ENCODE data around the gene PNMA8A. TPM values are rescaled to one million over a fixed set of nuclear protein-coding genes. Genes with fewer than 3 reads are reported as not detected.

PNMA8A gene
- total RNA-seq, 1 experiment from 2014 or later: not detected

DNA sequence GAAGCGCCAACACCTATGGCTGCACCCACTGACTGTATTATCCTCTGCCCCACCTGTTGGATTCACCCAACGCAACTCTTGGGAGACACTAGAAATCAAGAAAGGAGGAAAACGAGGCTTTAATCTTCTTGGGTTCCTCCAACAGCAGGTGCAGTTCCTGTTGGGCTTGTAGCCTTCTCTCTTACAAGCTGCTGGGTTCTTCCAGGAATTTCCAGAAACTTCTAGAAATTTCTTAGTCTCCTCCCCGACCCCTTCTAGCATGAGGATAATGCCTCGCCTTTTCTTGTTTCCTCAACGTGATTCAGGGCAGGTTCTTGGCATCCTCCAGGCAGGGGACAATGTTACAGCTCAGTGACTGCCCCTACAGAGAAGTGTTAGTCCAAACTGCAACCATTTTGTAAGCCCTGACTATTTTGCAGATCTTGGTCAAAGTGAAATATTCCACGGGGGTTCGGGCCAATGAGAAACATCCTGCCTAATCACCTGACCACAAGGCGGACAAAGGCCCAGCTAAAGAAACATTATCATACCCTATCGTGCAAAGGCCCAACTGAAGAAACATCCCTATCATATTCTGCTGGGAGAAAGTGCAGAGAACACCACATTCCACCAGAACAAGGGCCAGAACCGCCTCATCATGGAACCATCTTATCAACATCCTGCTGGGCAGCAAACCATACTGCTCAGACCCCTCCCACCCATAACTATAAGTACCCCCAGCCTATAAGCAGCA, 614 bp upstream of the PNMA8A start:
- no peak for ATAC-seq
- Histone ChIP-seq H3K9me3 (ENCODE audit: control insufficient read depth in 1 of 2, insufficient read depth in 1 of 2, low read depth in 1 of 2, low read length in 2 of 2) (no peaks in the 10 kb centered on the region), H2AFZ (ENCODE audit: low read depth, low read length, poor library complexity, severe bottlenecking) (no peak overlapping the region), H3K27me3 (ENCODE audit: insufficient read depth, low read length) (no peaks in the 10 kb centered on the region), H4K20me1 (ENCODE audit: insufficient read depth) (no peaks in the 10 kb centered on the region), H3K4me1 (ENCODE audit: control insufficient read depth in 1 of 2, insufficient read depth in 2 of 2, low read length in 2 of 2) (no peaks in the 10 kb centered on the region), H3K79me2 (ENCODE audit: insufficient read depth, low read length) (no peaks in the 10 kb centered on the region), H3K4me3 (replicated peaks in 1 of 2; ENCODE audit: low read depth in 1 of 2, low read length in 2 of 2) (no peak overlapping the region), H3K9ac (ENCODE audit: low read length) (no peak overlapping the region), H3K27ac (ENCODE audit: low read depth, low read length) (no peak overlapping the region), H3K4me2 (ENCODE audit: low read length) (no peak overlapping the region), H3K36me3 (ENCODE audit: control insufficient read depth in 1 of 2, insufficient read depth in 2 of 2, low read length in 2 of 2) (no peaks in the 10 kb centered on the region), H3K9me2 (ENCODE audit: insufficient read depth) (no peaks in the 10 kb centered on the region)
- TF ChIP-seq ZFX (IDR thresholded peaks at IDR 0.05) (no peak), CBX3 (IDR thresholded peaks at IDR 0.05; ENCODE audit: low read depth) (no peak)
- TF ChIP-seq, protein P1, sequence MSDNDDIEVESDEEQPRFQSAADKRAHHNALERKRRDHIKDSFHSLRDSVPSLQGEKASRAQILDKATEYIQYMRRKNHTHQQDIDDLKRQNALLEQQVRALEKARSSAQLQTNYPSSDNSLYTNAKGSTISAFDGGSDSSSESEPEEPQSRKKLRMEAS (IDR thresholded peaks at IDR 0.05): no peak
- ChIA-PET RAD21 (ENCODE audit: low non-redundant PET in 1 of 2, low total read pairs in 2 of 2, uncharacterized antibody in 2 of 2, unreplicated experiment in 2 of 2) (no interaction called here), CTCF (no interaction called here), POLR2A (no interaction called here)
- no TSS peak for BruUV-seq (replicated peaks)
- intact Hi-C loops (cut with micrococcal nuclease): no loop called here
- DNase-seq (ENCODE audit: low read depth, low spot score): no peak

DNA sequence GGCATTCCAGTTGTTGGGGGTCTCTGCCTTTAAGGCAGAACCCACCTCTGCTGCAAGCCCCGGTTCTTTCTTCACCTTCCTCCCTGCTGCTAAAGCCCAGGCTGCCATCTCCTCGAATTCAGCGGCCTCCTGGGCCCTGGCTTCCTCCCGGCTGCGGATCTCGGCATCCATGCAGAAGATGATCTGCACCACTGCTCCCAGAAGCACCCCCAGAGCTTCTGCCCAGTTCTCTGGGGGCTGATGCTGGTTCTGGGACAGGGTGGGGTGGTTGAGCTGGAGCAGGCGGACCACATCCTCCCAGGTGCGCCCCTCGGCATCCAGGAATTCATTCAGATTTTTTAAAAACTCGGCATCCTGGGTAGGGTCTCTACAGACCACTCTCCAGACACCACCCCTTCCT, 987 bp downstream of the PNMA8A start:
- intact Hi-C loops (cut with micrococcal nuclease): no loop called here
- 0 out of 2 replicates have a peak, but pooled peaks cover 7% of the 10 kb centered on the region for H3K27me3 ChIP-seq (ENCODE audit: insufficient read depth, low read length)
- H4K20me1 ChIP-seq (ENCODE audit: insufficient read depth): no peaks in the 10 kb centered on the region
- H3K9me3 ChIP-seq (ENCODE audit: control insufficient read depth in 1 of 2, insufficient read depth in 1 of 2, low read depth in 1 of 2, low read length in 2 of 2): no peaks in the 10 kb centered on the region
- no peak overlapping the region for H3K4me3 ChIP-seq (replicated peaks in 1 of 2; ENCODE audit: low read depth in 1 of 2, low read length in 2 of 2)
- no peak for TF ChIP-seq CEBPB (IDR thresholded peaks at IDR 0.05; ENCODE audit: low read depth)
- no peak for TF ChIP-seq CBX3 (IDR thresholded peaks at IDR 0.05; ENCODE audit: low read depth)
- TF ChIP-seq FOSL1 (IDR thresholded peaks at IDR 0.05; ENCODE audit: low read depth): no peak
- no peak for TF ChIP-seq SRF (IDR thresholded peaks at IDR 0.05; ENCODE audit: low read depth)
- no peak for TF ChIP-seq RAD21 (IDR thresholded peaks at IDR 0.05; ENCODE audit: low read depth)
- no peak for TF ChIP-seq YY1 (IDR thresholded peaks at IDR 0.05; ENCODE audit: extremely low read depth, insufficient replicate concordance, low read depth, low read length)
- no peak for TF ChIP-seq JUND (IDR thresholded peaks at IDR 0.05)
- no peaks in the 10 kb centered on the region for H3K36me3 ChIP-seq (ENCODE audit: control insufficient read depth in 1 of 2, insufficient read depth in 2 of 2, low read length in 2 of 2)
- RAD21 ChIA-PET (ENCODE audit: low non-redundant PET in 1 of 2, low total read pairs in 2 of 2, uncharacterized antibody in 2 of 2, unreplicated experiment in 2 of 2): no interaction called here
- DNase-seq (ENCODE audit: low read depth, low spot score) (no peak), ATAC-seq (no peak)
- no peaks in the 10 kb centered on the region for H3K4me1 ChIP-seq (ENCODE audit: control insufficient read depth in 1 of 2, insufficient read depth in 2 of 2, low read length in 2 of 2)
- no peak overlapping the region for H3K4me2 ChIP-seq (ENCODE audit: low read length)
- no peak overlapping the region for H3K9ac ChIP-seq (ENCODE audit: low read length)
- CTCF ChIA-PET: no interaction called here
- no peak overlapping the region for H2AFZ ChIP-seq (ENCODE audit: low read depth, low read length, poor library complexity, severe bottlenecking)
- no TSS peak for BruUV-seq (replicated peaks)
- no peak overlapping the region for H3K27ac ChIP-seq (ENCODE audit: low read depth, low read length)
- POLR2A ChIA-PET: no interaction called here
- no peaks in the 10 kb centered on the region for H3K79me2 ChIP-seq (ENCODE audit: insufficient read depth, low read length)
- no peaks in the 10 kb centered on the region for H3K9me2 ChIP-seq (ENCODE audit: insufficient read depth)
